ENCODE data around the gene SLC22A6.

Gene SLC22A6

GRCh38 chr11:62999156-62999555 is 14.4 kb upstream of the SLC22A6 start:
- DNase-seq (ENCODE audit: low read depth, low spot score) = no peak
- CTCF ChIA-PET = interaction anchor here (0.6 kb wide), 1 partner anchor 51 kb away, joined by 3 read pairs; no protein-coding TSS in a partner anchor
- POLR2A ChIA-PET = no interaction called here
- no peak for TF ChIP-seq CTCF (IDR thresholded peaks at IDR 0.05; ENCODE audit: insufficient read depth, low read length, missing control alignments)
- no peak overlapping the region for H3K4me3 ChIP-seq (ENCODE audit: low read depth, low read length)

GRCh38 chr11:62996271-62996670 is 11.5 kb upstream of the SLC22A6 start:
- no peak for DNase-seq (ENCODE audit: low read depth, low spot score)
- TF ChIP-seq CTCF (IDR thresholded peaks at IDR 0.05; ENCODE audit: insufficient read depth, low read length, missing control alignments) = no peak
- POLR2A ChIA-PET = no interaction called here
- CTCF ChIA-PET = interaction anchor here (1.0 to 1.7 kb wide), 2 partner anchors 26 to 90 kb away, joined by 3 to 5 read pairs; no protein-coding TSS in a partner anchor
- no peak overlapping the region for H3K4me3 ChIP-seq (ENCODE audit: low read depth, low read length)

- POLR2A ChIA-PET = no interaction called here
- no peak overlapping the region for H3K4me3 ChIP-seq (ENCODE audit: low read depth, low read length)
- DNase-seq (ENCODE audit: low read depth, low spot score) = no peak
- TF ChIP-seq CTCF (IDR thresholded peaks at IDR 0.05; ENCODE audit: insufficient read depth, low read length, missing control alignments) = no peak
- CTCF ChIA-PET = interaction anchor here (1.3 to 1.4 kb wide), 2 partner anchors 29 to 89 kb away, joined by 4 to 6 read pairs; no protein-coding TSS in a partner anchor
Observed at GRCh38 chr11:62994775-62995174, 10.0 kb upstream of the SLC22A6 start.

- ChIA-PET POLR2A (no interaction called here), CTCF (no interaction called here)
- no peak for TF ChIP-seq CTCF (IDR thresholded peaks at IDR 0.05; ENCODE audit: insufficient read depth, low read length, missing control alignments)
- DNase-seq (ENCODE audit: low read depth, low spot score) = no peak
- no peak overlapping the region for H3K4me3 ChIP-seq (ENCODE audit: low read depth, low read length)
Observed at GRCh38 chr11:62988276-62988675, 3.5 kb upstream of the SLC22A6 start.

GRCh38 chr11:62985041-62985750 is 429 bp upstream of the SLC22A6 start:
- ChIA-PET POLR2A (no interaction called here), CTCF (no interaction called here)
- no peak for DNase-seq (ENCODE audit: low read depth, low spot score)
- no peak for TF ChIP-seq CTCF (IDR thresholded peaks at IDR 0.05; ENCODE audit: insufficient read depth, low read length, missing control alignments)
- no peak overlapping the region for H3K4me3 ChIP-seq (ENCODE audit: low read depth, low read length)

GRCh38 chr11:62983536-62984199 is 1.1 kb downstream of the SLC22A6 start:
- H3K4me3 ChIP-seq (ENCODE audit: low read depth, low read length) = no peak overlapping the region
- POLR2A ChIA-PET = no interaction called here
- no peak for TF ChIP-seq CTCF (IDR thresholded peaks at IDR 0.05; ENCODE audit: insufficient read depth, low read length, missing control alignments)
- DNase-seq (ENCODE audit: low read depth, low spot score) = no peak
- CTCF ChIA-PET = no interaction called here

All from AG04449 (cell line).